HG03175 (cell line): ENCODE data around the gene USP10.

Experiments
- ATAC-seq: cut with Tn5 transposase; IDR thresholded peaks from one replicate; pipeline ENCODE4 v1.9.1; 2021; ENCODE audit warnings: mild to moderate bottlenecking, moderate library complexity; ENCODE audit not compliant: unreplicated experiment

Gene USP10

DNA sequence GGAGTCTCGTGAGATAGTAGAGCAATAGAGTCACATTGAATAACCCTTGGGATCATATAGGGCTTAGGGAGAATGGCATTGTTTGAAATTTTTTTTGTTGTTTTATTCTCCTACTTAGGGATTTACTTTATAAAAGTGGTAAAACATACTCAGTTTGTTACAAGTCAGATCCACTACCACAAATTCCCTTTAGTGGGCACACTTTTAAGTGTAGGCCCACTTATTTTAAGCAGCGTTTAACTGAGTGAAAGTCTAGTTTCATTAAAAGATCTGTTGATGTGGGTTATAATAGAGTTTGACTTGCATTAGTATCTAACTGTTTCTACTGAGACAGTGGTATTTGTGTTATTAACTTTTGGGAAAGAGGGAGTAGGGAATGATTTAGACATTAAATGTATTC lies 49.3 kb downstream of the USP10 start:
- ATAC-seq, result no peak

DNA sequence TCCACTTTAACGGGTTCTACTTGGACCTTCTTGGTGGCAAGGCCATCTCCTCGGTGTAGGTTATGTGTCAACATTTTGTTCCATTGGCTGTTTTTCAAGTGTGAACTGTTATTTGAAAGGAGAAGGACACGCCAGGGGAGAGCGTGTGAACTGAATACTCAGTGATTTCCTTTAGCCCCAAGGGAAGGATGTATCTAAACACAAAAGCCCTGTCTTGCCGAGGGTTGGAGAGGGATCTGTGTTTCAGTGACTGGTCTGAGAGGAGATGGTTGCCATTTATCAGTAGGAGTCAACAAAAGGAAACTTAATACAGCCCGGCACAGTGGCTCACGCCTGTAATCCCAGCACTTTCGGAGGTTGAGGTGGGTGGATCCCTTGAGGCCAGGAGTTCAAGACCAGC lies 50.0 kb downstream of the USP10 start:
- no peak for ATAC-seq

- ATAC-seq, result no peak
Observed at GRCh38 chr16:84750575-84750974, 50.8 kb downstream of the USP10 start.

DNA sequence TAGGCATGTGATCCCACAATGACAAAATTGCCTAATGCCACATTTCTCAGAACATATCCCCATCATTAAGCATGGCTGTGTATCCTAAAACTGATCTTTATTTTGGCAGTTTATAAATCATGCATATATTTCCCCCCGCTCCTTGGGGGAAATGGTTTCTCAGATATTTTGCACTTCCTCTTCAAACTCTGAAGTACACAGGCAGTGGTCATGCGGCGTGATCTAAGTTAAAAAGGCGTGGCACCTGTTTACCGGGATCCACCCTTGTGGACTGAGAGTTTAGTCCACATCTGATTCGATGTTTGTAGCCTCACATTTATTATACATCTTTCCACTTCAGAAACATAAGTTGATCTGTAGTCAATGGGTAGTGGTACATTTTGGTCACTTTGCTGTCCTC lies 51.4 kb downstream of the USP10 start:
- ATAC-seq, result no peak

DNA sequence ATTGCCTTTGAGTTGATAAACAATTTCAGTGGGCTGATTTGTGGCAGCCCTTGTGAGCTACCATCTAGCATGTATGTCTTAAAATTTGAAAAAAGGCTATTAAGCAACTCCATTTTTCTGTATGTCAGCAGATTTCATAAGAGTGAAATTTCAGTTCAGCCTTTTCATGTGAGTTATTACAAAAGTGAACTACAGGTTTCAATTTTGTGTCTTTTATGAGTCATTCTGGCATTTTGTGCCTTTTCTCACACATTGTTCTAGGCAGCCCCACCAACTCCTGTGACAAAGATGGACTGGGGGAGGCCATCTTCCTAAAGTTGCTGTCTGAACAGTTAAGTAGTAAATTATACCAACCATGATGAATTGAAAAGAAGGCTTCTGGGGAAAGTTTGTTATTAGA lies 52.1 kb downstream of the USP10 start:
- no peak for ATAC-seq

DNA sequence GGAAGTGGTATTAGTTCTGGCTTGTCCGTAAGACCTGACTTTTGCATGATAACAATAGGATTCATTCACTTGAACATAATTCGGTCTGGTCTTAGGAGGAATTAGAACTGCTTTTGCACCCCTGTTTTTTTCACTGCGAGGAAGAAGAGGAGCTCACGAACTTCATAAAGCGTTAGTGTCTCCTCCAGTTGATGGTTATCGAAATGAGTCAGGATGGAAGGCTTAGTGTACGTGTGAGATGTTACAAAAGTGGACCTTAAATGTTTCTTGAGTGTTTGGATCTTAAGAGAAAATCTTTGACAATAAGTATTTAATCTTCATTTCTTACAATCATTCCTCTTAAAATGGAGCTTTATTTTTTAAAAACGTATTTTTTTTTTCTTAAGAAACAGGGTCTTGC lies 52.8 kb downstream of the USP10 start:
- ATAC-seq, result no peak

DNA sequence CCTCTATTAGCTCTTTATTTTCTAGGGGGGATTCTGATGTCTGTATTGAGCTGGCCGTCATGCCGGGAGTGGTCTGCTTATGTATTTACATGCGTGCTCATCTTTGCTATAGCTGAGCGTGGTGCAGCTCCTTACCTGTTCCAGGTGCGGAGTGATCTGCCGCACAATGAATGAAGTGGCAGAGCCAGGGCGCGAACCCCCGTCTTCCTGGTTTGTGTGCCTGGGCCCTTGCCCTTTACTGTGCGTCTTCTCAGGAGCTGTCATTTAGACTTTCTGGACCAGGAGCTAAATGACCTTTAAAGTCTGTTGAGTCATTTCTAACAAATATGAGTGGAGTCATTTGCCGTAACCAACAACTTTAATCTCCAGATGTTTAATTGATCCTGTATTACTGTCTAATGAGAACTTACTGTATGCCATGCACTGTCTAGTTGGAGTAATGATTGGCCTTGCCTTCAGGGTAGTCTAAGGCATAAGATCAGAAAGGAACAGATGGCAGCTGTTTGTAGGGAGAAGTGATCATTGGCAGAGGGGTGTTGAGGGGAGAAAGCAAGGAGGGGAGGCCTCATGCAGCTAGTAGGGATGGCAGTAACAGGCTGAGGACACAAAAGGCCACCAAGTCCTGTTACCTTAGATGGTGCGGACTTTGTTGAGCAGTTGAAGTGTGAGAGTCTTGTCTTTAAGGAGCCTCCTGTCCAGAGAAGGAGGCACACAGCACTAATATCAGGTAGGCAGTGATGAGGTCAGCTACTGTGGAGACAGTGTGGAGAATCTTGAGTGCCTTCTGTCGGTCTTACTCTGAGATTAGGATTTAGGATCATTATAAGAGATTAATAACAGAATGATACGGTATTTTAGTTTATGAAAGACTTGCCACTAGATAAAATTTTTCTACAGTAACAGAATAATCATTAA lies 53.9 kb downstream of the USP10 start:
- ATAC-seq, result no peak

DNA sequence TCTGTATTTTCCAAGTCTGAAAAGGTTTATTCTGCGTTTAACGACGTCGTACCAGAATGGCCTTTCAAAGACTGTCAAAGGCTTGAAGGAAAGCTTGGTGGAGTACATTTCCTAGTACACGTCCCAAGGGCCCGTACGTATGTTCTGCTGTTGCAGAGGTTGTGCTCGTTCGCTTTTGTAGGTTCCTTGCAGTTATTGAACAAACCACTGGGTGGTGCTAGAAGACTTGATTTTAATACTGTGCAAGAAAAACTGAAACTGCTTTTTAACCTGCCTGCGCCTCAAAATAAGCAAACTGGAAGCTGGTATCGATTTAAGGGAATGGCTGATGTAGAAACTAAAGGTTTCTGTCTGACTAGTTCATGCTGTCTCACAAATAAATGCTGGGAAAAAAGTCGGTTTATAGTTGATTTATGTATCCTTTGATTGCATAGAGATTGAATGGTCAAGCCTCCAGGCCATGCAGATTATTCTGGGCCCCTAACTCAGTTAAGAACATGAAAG lies 54.6 kb downstream of the USP10 start:
- peak; percentile 73 for ATAC-seq

DNA sequence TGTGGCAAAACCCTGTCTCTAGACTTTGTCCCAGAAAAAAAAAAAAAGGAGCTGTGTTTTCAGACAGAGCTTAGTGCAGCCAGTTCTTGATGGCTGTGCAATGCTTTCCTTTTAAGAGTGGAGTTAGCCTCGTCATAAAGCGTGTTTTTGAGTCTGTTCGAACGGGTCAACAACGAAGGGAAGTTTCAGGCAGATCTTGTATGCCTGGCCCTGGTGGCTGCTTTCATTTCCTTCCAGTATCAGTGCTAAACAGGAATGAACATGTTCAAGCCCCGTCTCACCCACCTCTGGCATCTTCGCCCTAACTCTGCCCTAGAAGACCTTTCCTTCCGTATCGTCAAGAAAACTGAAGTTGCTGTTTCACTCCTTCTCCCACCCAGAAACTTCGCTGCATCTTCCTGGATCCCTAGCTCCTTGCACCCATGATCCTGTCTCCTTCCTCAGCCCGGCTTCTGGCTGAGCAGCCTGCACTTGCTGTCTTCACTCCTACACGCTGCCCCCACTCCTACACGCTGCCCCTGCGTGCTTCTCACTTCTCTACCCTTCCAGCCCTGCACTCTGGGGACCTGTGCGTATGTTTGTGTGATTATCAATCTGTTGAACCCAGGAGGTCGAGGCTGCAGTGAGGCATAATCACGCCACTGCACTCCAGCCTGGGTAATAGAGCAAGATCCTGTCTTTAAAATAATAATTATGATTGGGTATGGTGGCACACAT lies 55.3 kb downstream of the USP10 start:
- ATAC-seq, result no peak

- ATAC-seq, result no peak
Observed at GRCh38 chr16:84756830-84757229, 57.0 kb downstream of the USP10 start.

- no peak for ATAC-seq
Observed at GRCh38 chr16:84758627-84759026, 58.8 kb downstream of the USP10 start.

- no peak for ATAC-seq
Observed at GRCh38 chr16:84759061-84759460, 59.3 kb downstream of the USP10 start.

DNA sequence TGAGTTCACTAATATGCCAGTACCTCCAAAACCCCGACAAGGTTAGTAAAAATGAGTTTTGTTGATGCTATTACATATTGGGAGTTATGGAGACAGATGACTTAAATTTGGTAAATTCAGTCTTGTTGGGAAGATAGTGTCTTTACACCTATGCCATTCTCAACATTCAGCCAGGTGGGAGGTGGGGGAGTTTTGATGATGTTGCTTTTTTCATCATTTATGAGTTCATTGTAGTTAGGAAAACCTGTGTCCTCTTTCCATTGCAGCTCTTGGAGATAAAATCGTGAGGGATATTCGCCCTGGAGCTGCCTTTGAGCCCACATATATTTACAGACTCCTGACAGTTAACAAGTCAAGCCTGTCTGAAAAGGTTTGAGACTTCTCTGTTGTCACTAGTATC lies 60.1 kb downstream of the USP10 start:
- no peak for ATAC-seq

- no peak for ATAC-seq
Observed at GRCh38 chr16:84761448-84762368, 61.9 kb downstream of the USP10 start.

GRCh38 chr16:84763164-84763563 lies 63.4 kb downstream of the USP10 start:
- ATAC-seq, result no peak

DNA sequence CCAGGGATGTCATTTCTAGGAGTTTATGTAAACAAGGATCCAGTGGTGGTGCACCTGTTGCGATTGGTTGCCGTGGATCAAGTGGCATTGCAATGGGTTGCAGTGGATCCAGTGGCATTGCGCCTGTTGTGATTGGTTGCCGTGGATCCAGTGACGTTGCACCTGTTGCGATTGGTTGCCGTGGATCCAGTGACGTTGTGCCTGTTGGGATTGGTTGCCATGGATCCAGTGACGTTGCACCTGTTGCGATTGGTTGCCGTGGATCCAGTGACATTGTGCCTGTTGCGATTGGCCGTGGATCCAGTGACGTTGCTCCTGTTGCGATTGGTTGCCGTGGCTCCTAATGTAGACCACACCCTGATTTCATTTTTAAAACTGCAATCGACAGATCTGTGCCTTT lies 63.8 kb downstream of the USP10 start:
- ATAC-seq, result no peak

DNA sequence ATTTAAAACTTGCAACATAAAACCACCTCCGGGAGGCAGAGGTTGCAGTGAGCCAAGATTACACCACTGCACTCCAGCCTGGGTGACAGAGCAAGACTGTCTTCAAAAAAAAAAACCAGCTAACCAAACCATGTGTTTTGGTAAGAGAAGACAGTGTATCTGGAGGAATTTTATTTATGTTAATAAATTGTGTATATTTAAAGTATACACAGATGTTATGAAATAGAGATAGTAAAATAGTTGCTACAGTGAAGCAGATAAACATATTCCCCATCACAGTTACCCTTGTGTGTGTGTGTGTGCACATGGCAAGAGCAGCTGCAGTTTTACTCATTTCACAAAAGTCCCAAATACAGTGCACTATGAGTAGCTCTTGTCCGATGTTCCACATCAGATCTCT lies 65.2 kb downstream of the USP10 start:
- no peak for ATAC-seq

DNA sequence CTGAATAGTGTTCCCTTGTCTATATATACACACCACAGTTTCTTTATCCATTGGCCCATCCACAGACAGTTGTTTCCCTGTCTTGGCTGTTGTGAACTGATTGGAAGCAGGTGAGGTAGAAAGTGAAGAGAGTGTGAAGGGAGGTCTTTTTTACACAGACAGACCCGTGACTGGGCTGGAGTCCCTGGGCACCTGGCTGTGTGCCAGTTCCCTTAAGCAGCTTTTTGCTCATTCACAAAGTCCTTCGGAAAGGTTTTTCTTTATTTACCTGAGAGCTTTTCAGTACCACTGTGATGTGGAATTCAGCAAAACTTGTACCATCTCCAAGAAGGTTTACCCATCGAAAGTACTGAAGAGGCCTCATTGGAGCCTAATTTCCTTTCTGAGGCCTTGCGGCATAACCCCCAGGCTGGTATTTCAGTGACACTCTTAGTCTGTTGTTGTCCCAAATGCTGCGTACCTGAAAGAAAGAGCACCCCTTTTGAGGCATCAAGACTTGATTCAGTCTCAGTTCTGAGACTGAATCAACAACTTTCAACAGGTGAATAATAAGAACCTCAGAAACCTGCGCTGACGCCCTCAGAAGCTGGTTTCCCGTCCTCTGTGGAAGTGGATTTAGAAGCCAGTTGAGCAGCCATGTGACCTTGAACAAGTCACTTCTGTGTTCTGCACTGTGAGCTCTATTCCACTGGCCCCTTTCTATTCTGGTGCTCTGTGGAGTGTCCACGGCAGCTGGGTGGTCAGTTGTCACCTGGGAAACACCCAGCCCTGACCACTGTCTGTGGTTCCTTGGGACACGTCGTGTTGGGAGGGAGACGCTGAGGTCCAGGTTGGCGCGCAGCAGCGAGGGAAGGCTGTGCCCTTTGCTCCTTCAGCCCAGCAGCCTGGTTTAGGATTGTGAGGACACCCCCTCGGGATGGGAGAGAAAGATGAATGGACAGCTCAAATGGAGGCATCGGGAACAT lies 66.1 kb downstream of the USP10 start:
- ATAC-seq, result no peak

DNA sequence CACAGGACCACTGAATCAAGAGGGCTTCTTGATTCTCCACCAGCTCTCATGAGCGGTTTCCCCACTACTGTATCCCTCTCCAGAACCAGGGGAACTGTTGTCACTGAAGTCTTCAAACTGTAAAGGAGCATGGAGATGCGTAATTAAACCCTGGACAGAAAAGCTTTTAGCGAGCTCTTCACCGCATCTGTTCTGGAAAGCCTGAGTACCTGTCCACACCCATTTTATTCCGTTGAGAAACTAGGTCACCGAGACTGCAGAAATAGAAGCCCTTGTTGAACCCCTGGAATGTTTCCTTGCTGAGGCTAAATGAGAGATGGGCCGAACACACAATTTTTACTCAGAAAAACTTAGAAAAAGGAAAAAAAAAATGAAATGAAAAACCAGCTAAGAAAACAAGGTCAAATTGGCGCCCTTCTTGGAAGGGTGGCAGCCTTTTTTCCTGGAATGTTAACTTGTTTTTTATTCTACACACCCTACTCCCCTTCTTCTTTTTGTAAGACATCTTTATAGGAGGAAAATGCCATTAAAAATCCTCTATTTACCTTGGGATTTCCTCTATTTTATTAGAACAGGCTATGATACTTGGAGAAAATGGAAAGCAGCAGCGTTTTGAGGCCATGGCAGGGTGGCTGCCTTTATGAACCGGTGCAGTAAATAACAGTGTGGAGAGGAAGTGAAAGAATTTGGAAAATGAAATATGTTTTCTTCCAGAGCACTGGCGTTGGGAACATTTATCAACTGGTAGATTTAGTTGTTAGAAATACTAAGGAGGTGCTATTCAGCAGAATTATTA lies 67.4 kb downstream of the USP10 start:
- ATAC-seq, result no peak
